ENCODE results near the gene ATP6AP2.

ATP6AP2 gene

DNA sequence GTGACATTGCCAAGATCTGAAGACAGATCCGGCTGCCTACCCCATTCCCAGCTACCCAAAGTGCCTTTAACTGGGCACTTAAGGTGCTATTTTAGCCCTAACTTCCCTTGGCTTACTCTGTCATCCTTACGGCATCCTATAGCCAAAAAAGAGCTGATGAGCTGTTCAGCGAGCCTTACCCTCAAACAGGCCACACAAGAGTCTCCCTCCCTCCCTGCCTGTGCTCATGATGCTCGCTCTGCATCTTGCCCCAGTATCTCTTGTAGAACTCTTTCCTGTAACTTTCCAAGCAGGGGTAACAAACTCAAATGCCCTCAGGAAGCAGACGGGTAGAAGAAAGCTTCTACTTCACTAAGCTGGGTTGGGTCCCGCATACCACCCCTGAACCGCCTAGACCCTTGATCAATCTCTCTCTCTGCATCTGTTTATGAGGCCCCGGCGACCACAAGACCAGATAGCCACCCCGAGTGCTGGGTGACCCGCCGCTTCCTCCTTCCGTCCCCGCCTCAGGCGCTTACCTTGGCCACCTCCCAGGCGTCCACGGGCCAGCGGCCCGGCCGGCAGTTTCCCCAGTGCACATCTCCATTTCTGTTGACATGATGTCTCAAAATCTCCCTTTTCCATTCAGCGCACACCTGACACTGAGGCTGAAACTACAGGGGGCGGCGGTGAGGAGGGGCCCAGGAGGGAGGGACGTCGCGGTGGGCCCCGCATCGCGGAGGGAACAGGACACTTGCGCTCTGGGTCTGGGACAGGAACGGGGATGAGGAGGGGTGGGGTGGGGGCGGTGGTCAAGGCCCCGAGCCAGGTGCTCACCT is 65.9 kb downstream of the ATP6AP2 start:
- DNase-seq, result peak; percentile 33

DNA sequence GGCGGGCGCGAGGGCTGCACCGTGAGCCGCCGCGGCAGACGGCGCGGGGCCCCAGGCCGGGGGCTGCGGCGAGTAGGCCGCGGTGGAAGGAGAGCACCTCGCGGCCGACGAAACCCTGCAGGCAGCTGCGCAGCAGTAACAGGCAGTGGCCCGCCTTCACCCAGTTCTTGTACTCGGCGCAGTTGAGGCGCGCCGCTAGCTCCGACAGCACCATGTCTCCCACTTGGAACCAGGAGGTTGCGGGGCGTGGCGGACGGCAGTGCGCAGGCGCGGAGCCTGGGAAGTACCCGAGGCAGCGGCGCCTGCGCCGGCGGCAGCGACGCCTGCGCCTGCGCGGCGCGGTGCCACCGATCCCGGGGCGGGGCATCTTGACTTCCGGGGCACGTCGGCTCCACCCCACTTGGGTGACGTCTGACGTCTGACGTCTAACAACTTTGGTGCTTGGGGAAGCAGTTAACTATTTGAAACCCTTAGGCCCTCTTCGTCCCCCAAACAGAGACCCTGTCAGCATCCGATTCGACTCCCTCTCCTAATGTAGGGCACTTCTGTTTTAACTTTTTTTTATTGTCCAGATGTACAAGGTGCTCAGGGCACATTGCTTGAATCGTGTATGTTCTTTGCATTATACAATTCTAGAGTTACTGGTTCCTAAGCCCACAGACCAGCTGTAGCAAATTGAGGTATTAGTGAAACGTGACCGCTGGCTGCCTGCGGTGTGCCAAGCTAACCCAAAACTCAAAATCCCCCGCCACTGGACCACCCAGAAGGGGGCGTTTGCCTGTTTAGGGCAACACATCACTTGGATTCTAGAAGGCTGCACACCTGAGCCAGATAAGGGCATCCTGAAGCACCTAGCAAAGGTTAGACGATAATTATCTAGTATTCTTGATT is 66.8 kb downstream of the ATP6AP2 start, which contains the start of gene CXorf38:
Gene CXorf38 (minus strand): TSS at position 255 of the 891 bp plus-strand sequence. CDS start 41 bp downstream, at position 214.
- peak; percentile 84 for DNase-seq

DNA sequence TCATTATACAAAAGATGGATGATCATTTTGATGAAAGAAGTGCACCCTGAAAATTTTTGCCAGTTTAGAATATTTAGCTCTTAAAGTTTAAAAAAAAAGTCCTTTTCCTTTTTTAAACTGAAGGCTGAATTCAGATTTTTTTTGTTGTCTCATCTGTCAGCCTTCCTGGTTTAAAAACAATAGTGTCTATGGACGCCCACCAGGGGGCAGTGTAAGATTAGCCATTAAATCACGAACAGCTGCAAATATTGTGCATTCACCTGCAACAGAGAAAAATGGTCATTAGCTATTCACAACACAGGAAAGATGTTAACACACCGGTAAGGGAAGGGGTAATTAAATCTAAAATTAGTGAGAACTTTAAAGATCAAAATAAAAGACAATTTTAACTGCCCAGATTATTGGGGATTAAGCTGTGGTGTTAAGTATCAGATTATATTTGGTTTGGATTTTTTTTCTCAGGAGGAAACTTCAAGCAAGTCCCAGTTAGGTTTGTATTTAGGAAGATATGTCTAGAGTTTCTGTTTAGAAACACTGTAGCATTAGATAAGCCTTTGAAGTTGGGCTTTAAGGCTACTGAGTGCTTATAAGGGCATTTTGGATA is 71.0 kb downstream of the ATP6AP2 start:
- peak; percentile 47 for DNase-seq

- no peak for DNase-seq
Observed at GRCh38 chrX:40652664-40653063, 71.9 kb downstream of the ATP6AP2 start.

GRCh38 chrX:40653535-40653934 is 72.8 kb downstream of the ATP6AP2 start:
- DNase-seq, result no peak
